Measurements from ENCODE around the gene PLCZ1.

The PLCZ1 gene

GRCh38 chr12:18690653-18691052 lies 47.2 kb downstream of the PLCZ1 start:
- Histone ChIP-seq H3K9me3 (ENCODE audit: severe bottlenecking) (no peaks in the 10 kb centered on the region), H3K27ac (ENCODE audit: poor library complexity, severe bottlenecking) (peak overlapping the region; percentile 88), H3K4me3 (ENCODE audit: severe bottlenecking) (no peak overlapping the region), H3K27me3 (ENCODE audit: insufficient read depth, poor library complexity, severe bottlenecking) (no peaks in the 10 kb centered on the region), H3K36me3 (ENCODE audit: low read depth) (no peaks in the 10 kb centered on the region), H3K4me1 (ENCODE audit: insufficient read depth, poor library complexity, severe bottlenecking) (peaks cover 11% of the 10 kb centered on the region)
- DNase-seq (ENCODE audit: low spot score) (peak; percentile 34), ATAC-seq (ENCODE audit: low read depth) (peak; percentile 100)
- no peak for TF ChIP-seq CTCF (IDR thresholded peaks at IDR 0.05; ENCODE audit: poor library complexity, severe bottlenecking)

- DNase-seq (ENCODE audit: low spot score) (no peak), ATAC-seq (ENCODE audit: low read depth) (no peak)
- no peaks in the 10 kb centered on the region for H3K27me3 ChIP-seq (ENCODE audit: insufficient read depth, poor library complexity, severe bottlenecking)
- H3K27ac ChIP-seq (ENCODE audit: poor library complexity, severe bottlenecking) = peak overlapping the region; percentile 88
- H3K4me1 ChIP-seq (ENCODE audit: insufficient read depth, poor library complexity, severe bottlenecking) = peaks cover 14% of the 10 kb centered on the region
- TF ChIP-seq CTCF (IDR thresholded peaks at IDR 0.05; ENCODE audit: poor library complexity, severe bottlenecking) = no peak
- H3K9me3 ChIP-seq (ENCODE audit: severe bottlenecking) = no peaks in the 10 kb centered on the region
- no peaks in the 10 kb centered on the region for H3K36me3 ChIP-seq (ENCODE audit: low read depth)
- no peak overlapping the region for H3K4me3 ChIP-seq (ENCODE audit: severe bottlenecking)
Measured at GRCh38 chr12:18689771-18690170, 48.0 kb downstream of the PLCZ1 start.

GRCh38 chr12:18684430-18684829 lies 53.4 kb downstream of the PLCZ1 start:
- TF ChIP-seq CTCF (IDR thresholded peaks at IDR 0.05; ENCODE audit: poor library complexity, severe bottlenecking) = no peak
- Histone ChIP-seq H3K27me3 (ENCODE audit: insufficient read depth, poor library complexity, severe bottlenecking) (no peaks in the 10 kb centered on the region), H3K27ac (ENCODE audit: poor library complexity, severe bottlenecking) (peak overlapping the region; percentile 36), H3K4me3 (ENCODE audit: severe bottlenecking) (no peak overlapping the region), H3K36me3 (ENCODE audit: low read depth) (no peaks in the 10 kb centered on the region), H3K4me1 (ENCODE audit: insufficient read depth, poor library complexity, severe bottlenecking) (peaks cover 11% of the 10 kb centered on the region), H3K9me3 (ENCODE audit: severe bottlenecking) (no peaks in the 10 kb centered on the region)
- DNase-seq (ENCODE audit: low spot score) (no peak), ATAC-seq (ENCODE audit: low read depth) (no peak)

- TF ChIP-seq CTCF (IDR thresholded peaks at IDR 0.05; ENCODE audit: poor library complexity, severe bottlenecking) = no peak
- H3K27me3 ChIP-seq (ENCODE audit: insufficient read depth, poor library complexity, severe bottlenecking) = no peaks in the 10 kb centered on the region
- H3K27ac ChIP-seq (ENCODE audit: poor library complexity, severe bottlenecking) = peak overlapping the region; percentile 36
- no peaks in the 10 kb centered on the region for H3K9me3 ChIP-seq (ENCODE audit: severe bottlenecking)
- ATAC-seq (ENCODE audit: low read depth) (peak; percentile 68), DNase-seq (ENCODE audit: low spot score) (no peak)
- H3K36me3 ChIP-seq (ENCODE audit: low read depth) = no peaks in the 10 kb centered on the region
- H3K4me3 ChIP-seq (ENCODE audit: severe bottlenecking) = no peak overlapping the region
- H3K4me1 ChIP-seq (ENCODE audit: insufficient read depth, poor library complexity, severe bottlenecking) = peaks cover 11% of the 10 kb centered on the region
Measured at GRCh38 chr12:18683327-18684013, 54.3 kb downstream of the PLCZ1 start.

- Histone ChIP-seq H3K4me3 (ENCODE audit: severe bottlenecking) (no peak overlapping the region), H3K9me3 (ENCODE audit: severe bottlenecking) (no peaks in the 10 kb centered on the region), H3K36me3 (ENCODE audit: low read depth) (no peaks in the 10 kb centered on the region), H3K27me3 (ENCODE audit: insufficient read depth, poor library complexity, severe bottlenecking) (no peaks in the 10 kb centered on the region), H3K27ac (ENCODE audit: poor library complexity, severe bottlenecking) (no peak overlapping the region), H3K4me1 (ENCODE audit: insufficient read depth, poor library complexity, severe bottlenecking) (peaks cover 11% of the 10 kb centered on the region)
- ATAC-seq (ENCODE audit: low read depth) (no peak), DNase-seq (ENCODE audit: low spot score) (no peak)
- no peak for TF ChIP-seq CTCF (IDR thresholded peaks at IDR 0.05; ENCODE audit: poor library complexity, severe bottlenecking)
Measured at GRCh38 chr12:18681818-18682217, 56.0 kb downstream of the PLCZ1 start.

Measured in RWPE2 (cell line).